HG02678 (cell line): Measurements from ENCODE around the gene ANKRD23.
"Not testable (repeated sequence)": the region's sequence is repeated elsewhere in the genome, so short reads cannot be mapped to it uniquely, and the experiment has no call there.

Source experiments
- ATAC-seq: cut with Tn5 transposase; IDR thresholded peaks from one replicate; pipeline ENCODE4 v1.9.1; 2021; ENCODE audit warnings: mild to moderate bottlenecking, moderate library complexity; ENCODE audit not compliant: unreplicated experiment

The ANKRD23 gene

DNA sequence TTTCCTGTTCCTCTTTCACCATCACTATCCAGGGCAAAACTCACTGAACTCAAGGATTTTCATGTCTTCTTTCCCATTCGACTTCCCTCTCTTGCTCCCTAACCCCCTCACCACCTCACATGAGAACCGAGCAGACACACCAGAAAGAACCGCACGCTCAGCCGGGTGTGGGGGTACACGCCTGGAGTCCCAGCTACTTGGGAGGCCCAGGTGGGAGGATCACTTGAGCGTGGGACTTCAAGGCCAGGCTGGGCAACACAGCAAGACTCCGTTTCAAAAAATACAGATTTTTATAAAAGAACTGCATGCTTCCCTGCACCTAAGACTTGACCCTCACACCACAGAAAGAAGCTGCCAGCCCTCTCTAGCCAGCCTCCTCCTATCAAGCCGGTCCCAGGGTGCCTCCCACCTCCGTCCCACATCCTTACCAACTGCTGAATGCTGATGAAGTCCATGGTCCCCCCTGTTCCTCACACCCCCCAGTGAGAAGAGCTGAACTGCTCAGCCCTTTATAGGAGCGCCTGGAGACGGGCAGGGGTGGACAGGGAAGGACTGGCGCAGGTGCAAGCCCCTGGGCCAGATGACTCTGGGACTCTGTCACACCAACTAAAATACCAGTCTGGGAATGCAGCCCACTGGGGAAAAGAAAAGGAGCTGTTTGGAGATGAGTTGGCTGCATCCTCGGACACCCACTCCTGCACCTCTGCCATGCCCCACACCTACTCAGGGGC, at the start of gene ANKRD23:
TSS of gene ANKRD23 (minus strand) at position 484 of the 731 bp plus-strand sequence. CDS start at position 455, 29 bp downstream.
- ATAC-seq, result no peak

DNA sequence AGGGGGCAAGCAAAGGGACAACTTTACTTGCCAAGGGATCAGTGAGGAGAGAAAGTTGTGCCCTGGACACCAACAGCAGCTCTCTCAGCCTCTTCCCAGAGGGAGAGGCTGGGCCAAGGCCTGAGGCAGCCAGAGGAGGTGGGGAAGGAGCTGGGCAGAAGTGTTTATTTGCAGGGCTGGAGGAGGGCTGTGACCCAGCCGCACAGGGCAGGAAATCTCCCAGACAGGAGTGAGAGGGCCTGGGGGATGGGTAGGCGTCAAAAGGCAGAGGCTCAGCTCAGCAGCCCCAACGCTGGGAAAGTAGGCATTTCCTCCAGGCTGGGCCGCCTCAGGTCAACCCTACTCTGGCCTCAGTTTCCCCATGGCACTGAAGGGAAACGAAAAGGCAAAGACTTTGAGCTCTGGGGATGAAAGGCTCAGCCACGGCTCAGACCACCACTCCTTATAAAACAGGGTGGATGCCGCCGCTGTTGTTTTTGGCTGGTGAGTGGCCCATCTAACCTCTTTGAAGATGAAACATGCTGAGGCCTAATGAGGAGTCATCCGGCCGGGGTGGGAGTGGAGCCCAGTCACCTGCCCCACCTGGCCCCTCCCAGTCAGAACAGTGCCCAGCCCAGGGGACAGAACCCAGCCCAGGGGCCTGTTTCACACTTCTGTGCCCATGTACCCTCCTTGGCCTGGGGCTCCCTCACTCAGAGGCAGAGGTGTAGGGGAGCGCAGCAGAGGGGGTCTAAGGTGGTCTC, 47.9 kb upstream of the ANKRD23 start:
- no peak for ATAC-seq

DNA sequence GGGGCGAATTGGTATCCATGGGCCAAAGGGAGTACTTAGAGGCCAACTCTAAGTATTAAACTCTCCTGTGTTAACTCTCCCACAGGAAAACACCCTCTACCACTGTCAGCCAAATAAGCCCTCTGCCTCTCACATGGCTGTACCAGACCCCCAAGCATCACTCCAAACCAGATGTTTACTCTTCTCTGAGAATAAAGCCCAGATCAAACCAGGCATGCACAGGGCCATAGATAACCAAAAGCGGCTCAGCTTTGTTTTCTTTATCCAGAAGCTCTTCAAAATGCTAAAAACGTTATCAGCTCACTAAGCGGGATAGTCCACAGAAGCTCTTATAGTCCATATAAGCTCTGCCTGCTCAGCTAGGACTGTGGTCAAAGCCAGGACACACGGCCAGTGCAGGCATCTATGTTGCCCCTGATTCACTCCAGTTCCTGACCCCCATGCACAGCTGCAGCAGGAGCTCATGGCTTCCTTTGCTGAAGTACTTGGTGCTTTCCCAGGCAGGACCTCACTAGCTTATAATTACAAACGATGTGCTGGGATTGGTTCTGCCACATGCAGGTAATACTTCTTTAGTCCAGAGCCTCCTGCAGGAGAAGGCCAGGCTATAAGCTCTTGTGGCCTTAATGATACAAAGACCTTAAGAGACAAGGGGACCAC, 47.0 kb upstream of the ANKRD23 start:
- ATAC-seq, result no peak

DNA sequence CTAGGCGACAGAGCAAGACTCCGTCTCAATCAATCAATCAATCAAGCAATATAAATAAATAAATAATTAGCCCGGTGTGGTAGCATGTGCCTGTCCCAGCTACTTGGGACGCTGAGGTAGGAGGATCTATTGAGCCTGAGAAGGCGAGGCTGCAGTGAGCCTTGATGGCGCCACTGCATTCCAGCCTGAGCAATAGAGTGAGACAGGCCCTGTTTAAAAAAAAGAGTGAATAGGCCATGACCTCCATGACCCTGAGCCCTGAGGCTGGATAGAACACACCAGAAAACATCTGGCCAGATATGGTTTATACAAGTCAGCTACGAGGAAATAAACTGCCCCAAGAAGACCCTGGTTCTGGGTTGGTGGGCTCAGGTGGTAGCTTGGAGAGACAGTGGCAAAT, 46.4 kb upstream of the ANKRD23 start:
- no peak for ATAC-seq

DNA sequence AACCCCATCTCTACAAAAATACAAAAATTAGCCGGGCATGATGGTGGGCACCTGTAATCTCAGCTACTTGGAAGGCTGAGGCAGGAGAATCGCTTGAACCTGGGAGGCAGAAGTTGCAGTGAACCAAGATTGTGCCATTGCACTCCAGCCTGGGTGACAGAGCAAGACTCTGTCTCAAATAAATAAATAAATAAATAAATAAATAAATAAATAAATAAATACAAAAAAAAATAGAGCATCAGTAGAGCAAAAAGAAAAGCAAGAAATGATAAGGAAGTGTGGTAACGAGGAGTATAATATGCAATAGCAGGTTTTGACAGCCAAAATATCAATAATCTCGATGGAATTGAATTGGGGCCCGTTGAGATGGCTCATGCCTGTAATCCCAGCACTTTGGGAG, 45.7 kb upstream of the ANKRD23 start:
- ATAC-seq, result not testable (repeated sequence)

DNA sequence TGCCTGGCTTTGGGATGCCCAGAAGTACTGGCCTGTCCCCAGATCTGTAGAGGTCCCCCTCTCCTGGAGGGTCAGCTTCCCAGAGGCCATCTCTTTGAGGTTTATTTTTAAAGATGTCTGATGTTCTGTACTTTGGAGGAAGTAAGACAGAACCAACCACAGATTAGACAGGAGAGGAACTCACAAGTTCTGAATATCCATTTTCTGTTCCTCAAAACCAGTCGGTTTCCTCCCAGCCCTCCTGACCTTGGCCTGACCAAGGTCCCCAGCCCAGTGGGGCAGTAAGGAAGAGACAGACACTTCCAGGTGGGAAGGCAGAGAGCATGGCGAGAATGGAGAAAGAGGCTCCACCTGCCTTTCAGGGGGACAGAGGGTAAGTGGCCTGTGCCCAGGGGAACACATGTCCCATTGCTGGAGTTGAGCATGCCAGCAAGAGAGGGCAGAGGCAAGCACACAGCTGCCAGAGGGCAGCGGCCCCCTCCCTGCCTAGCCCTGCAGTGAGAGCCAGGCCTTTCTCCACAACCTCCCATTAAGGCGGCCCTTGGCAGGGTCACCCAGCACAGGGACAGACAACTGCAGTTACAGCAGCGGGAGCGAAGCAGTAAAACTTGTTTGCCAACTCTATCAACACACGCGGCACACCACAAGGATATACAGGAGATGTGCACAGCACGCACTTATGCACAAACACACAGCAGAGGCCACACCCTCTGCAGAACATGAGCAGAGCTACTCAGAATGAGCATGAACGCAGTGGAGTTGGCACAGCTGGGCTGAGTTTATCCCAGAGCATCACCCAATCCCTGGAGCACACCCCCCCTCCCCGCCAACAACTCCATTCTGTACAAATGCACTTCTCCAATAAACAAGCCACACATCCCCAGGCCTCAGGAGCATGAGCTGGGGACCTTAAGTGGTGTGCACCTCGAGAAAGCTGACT, 44.5 kb upstream of the ANKRD23 start:
- ATAC-seq, result no peak

DNA sequence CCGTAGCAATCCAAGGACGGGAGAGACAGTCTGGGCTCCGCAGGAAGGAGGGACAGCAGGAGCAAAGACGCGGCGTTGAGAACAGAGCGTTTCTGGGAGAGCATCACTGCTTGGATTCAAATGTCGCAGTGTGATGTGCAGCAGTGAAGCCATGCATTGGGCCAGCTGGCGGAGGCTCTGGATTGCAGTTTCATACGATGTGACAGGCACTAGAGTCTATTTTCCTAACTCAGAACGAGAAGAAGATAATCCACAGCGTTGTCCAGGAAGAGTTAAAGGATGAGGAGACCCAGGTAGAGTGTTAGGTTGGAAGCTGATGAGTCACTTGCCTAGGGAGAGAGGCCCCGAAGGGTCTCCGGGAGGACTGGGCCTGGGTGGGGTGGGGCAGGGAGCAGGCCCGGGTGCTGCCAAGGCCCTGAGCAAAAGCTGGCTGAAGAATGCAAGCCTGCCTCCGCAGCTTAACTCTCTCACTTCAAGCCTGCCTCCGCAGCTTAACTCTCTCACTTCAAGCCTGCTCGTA, 43.7 kb upstream of the ANKRD23 start:
- ATAC-seq, result no peak

DNA sequence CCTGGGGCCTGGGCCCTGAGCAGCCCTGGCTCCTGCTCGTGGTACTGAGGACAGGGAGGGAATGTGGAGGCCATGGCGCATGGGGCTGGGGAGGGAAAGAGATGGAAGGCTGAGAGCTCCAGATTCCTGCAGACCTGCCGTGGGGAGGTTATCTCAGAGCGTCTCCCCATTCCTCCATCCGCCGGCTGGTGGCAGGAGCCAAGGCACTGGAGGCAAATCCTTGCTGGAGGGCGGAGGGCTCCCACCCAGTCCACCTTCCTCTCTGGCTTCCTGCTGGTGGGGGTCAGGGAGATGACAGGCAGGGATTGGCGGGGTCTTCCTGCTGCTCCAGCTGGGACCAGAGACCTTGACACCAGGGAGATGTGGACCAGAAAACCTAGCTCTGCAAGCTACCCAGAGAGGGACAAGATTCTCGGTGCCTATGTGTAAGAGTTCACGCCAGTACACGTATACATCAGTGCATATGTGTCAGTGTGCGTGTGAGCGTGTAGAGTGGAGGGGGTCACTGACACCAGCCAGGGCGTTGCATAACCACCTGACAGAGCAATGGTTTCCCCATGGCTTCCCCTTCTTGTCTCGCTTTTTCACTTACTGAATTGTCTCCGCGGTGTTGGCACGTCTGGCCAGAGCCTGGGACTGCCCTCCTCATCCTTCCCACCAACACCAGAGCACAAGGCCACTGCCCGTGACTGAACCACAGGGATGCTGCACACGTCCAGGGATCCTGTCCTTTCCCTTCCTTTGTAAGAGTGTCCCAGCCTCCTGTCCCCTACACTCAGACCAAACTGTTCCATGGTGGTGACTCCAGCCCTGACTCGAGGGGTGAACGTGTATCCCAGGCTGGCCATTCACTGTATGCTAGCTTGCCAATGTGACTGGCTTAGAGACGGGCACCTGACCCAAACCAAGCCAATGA, 41.9 kb upstream of the ANKRD23 start:
- ATAC-seq, result no peak

DNA sequence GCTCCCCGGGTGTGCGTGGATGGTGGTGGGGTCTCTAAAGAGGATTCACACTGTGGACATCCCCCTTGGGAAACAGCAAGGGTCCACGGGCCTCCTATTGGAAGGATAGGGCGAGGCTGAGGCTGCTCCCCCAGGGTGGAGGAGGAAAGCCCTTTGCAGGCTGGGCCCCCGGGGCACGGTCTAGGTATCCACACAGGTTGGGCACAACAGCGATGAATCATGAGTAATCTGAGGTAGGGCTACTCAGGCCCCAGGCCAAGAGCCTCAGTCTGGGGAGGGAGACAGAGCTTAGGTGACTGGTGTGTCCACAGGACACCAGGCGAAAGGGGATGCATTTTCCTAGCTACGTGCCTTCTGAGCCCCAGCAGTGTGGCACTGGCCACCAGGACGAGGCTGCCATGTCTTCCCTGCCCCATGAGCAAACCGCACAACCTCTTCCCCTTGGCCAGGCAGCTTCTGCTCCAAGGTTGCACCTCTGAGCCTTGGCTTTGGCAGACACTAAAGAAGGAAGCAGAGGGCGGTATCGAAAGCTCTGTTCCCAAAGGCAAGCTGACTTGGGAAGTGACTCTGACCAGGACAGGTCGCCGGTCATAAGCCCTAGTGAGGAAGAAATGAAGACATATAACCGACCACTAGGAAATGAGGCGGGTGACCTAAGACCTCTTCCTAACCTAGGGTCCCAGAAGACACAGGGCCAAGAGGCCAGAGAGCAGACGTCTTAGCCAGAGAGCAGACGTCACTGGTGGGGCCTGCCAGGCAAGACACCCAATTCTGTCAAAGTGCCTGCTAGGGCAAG, 40.7 kb upstream of the ANKRD23 start:
- ATAC-seq, result no peak

DNA sequence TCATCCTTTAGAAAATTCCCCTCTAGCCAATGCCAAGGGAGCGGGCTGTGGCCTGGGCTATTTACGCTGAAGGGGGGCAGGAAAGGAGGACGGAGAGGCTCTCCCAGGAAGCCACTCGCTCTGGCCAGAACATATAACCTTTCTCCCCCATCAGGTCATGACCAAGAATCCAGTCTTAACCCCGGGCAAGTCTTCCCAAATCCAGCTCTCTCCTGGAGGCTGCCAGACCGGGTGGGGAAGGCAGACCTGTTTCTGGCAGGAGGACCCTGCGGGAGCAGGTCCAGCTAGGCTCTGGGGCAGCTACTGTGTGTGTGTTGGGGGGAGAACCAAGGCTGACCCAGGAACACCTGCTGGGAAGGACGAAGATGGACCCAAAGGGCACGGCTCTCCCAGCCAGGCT, 39.5 kb upstream of the ANKRD23 start:
- ATAC-seq, result no peak

DNA sequence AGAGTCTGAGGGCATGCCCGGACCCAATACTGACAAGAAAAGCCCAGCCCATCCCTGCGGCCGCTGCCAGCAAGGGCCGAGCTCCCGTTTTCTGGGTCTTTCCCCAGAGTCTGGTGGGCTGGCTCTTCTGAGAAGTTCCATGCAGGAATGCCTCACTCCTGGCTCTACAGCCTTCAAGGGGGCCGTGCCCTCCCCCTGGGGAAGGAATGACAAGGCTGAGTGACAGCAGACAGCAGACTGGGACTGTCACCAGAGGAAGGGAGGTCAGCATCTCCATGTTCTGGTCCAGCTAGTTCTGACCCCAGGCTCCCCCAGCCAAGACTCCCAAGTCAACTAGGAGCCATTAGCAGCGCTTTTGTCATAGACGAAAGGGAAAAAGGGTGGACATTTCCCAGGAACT, 39.1 kb upstream of the ANKRD23 start:
- ATAC-seq, result no peak

DNA sequence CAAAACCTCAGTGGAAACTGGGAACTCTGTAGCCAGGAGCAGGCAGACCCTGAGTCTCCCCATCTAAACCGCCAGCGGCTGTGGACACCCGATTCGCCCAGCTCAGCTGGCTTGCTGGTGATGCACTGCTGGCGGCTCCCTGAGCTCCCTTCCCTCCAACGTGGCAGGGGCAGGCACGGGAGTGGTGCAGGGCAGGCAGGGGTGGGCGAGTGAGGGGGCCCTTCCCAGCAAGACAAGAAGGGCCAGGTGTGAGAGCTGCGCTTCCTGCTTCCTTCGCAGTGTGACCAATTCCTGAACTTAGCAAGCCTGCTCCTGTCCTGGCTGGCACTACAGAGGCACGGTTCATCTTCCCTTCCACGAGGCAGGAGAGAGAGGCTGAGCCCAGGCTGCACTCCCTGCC, 38.4 kb upstream of the ANKRD23 start:
- ATAC-seq, result no peak

DNA sequence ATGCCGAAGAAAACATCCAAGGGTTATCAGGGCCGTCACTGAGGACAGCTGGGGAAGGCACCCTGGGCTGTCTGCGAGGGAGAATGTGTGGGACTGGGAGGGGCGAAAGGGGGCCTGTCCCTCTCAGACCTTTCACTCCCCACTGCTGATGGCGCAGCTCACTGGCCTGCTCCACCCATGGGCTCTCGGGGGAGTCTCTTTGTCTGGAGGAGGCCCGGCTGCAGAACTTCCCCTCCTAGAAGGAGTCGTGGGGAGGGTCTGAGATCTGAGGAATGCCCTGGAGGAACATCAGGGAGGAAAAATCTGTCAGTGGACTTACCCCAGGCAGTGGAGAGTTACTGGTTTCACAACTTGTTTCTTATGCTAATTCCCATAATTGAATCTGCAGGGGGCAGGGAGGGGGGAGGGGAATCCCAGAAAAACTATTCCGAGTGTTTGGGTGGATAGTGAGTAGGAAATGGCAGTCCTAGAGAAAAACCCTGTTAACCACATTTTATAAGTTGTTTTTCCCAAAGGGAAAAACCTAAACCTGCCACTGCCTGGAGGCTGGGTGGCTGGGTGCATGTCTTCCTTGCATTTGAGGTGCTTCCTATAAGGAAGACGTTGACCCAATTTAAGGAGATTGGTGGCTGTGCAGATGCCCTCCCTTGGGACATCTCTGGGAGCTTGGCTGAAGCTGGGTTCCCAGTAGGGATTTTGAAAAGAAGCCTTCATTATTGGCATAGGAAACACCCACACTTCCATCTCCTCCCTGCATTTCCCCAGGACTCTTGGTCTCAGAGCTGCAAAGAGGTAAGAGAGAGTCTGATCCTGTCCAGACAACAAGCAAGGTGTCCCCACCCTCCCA, 37.8 kb upstream of the ANKRD23 start:
- ATAC-seq, result no peak

DNA sequence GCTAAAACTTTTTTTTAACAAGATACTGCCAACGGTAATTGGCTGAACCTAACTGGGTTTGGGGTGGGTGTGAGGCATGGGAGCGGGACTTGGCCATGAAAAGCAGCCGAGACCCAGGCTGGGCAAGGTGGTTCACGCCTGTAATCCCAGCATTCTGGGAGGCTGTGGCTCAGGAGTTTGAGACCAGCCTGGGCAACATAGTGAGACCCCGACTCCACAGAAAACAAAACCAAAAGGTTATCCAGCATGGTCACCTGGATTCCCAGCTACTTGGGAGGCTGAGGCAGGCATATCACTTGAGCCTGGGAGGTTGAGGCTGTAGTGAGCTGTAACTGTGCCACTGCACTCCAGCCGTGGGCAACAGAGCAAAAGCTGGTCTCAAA, 37.1 kb upstream of the ANKRD23 start:
- no peak for ATAC-seq

DNA sequence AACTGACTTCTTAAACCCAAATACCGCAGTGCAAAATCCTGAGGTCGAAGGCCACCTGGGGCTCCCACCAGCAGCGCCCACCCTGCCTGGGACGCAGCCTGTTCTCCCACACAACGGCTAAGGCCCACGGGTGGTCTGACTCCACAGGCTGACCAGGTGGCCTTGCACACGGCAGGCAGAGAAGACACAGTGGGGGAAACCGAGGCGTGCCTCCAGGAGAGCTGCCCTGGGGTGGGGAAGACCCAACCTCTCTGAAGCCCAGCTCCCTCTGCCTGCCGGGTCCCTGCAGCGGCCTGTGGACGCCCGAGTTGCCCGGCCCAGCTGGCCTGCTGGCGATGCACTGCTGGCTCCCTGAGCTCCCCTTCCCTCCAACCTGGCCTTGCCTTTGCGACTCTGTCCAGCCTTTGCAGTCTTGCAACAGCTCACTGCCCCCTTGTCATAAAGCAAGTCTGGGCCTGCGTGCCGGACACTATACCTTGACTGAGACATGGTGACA, 35.8 kb upstream of the ANKRD23 start:
- no peak for ATAC-seq

DNA sequence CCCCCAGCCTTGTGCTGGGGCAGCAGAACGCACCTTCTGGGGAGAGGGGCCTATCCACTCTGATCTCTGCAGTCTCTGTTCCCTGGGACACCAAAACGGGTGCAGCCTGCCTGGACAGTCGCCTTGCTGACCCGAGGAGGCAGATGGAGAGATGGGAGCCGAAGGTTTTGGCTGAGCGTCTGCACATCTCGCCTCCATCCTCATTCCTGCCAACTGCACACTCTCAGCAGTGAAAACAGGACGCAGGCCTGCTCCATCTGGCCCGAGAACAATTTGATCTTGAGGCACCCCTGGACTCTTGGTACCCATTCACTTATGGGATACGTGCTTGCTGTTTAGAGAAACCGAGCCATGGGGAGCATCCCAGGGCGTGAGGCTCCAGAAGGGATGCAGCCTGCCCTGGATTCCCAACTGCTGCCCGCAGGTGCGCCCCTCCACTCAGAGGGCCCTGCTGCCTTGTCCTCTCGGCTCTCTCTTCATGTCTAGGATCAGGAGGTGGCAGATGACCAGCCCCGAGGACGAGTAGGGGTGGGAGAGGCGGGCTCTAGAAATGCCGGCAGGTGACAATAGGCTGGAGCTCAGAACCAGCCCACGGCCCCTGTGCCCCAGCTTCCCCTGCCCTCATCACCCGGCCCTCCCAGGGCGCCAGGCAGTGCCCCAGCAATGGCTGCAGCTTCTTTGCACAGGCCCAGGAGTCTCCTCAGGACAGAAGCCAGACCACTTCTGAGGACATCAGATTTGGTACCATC, 35.1 kb upstream of the ANKRD23 start:
- no peak for ATAC-seq

DNA sequence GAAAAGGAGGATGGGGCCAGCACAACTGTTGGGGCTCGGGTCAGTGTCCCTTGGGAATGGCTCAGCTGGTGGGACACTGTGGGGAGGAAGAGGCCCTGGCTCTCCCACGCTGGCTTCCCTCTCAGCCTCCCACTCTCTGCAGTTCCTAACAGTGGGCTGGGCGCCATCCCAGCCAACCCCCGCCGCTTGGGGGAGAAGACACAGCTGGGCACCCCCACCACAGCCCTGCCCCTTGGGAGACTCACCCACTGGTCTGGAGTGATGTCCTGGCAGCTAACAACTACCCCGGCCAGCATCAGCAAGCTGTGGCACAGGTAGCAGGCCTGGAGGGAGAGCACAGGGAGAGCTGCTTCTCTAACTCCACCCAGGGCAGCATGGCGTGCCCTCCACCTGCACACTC, 34.4 kb upstream of the ANKRD23 start:
- no peak for ATAC-seq
